GM23338 (cell line): ENCODE data around the gene AGAP3. TPM values are rescaled to one million over a fixed set of nuclear protein-coding genes. Genes with fewer than 3 reads are reported as not detected.

Experiments
- polyA plus RNA-seq: library from polyadenylated mRNA; unstranded; fragments of >200 nt; fragmentation: Nextera tagmentation; extraction: Ambion mirVana; gene quantifications from 2 replicates; pipeline ENCODE4 v1.2.1, GENCODE V29; 2016
- total RNA-seq: library from RNA; depleted of rRNA; stranded (reverse); fragments of >200 nt; shearing (Covaris generic); gene quantifications from 2 replicates; pipeline ENCODE4 v1.2.3, GENCODE V29; 2014; rRNA removed

Gene AGAP3
- total and polyA plus RNA-seq, 2 experiments from 2014 or later: 24.0 to 39.2 TPM

Other genes with a start within 250 kb of the AGAP3 start
- 0.47 TPM in 1 of 2 replicates, not detected in the other for gene AOC1, start 234.0 kb upstream of the AGAP3 start, total RNA-seq
- gene AOC1, start 234.0 kb upstream of the AGAP3 start, polyA plus RNA-seq: not detected in 2 replicates
- 11.3 and 14.7 TPM in 2 replicates for gene KCNH2, start 108.2 kb upstream of the AGAP3 start, total RNA-seq
- 2.6 and 2.9 TPM in 2 replicates for gene KCNH2, start 108.2 kb upstream of the AGAP3 start, polyA plus RNA-seq
- 6.1 and 13.3 TPM in 2 replicates for gene NOS3, start 95.5 kb upstream of the AGAP3 start, total RNA-seq
- 2.6 and 3.1 TPM in 2 replicates for gene NOS3, start 95.5 kb upstream of the AGAP3 start, polyA plus RNA-seq
- 1.2 and 2.2 TPM in 2 replicates for gene ATG9B, start 62.0 kb upstream of the AGAP3 start, total RNA-seq
- gene ATG9B, start 62.0 kb upstream of the AGAP3 start, polyA plus RNA-seq: 3.2 and 3.4 TPM in 2 replicates
- gene ABCB8, start 58.0 kb upstream of the AGAP3 start, total RNA-seq: 27.1 and 41.1 TPM in 2 replicates
- gene ABCB8, start 58.0 kb upstream of the AGAP3 start, polyA plus RNA-seq: 11.4 and 13.1 TPM in 2 replicates
- gene ASIC3, start 37.9 kb upstream of the AGAP3 start, total RNA-seq: 0.54 and 0.90 TPM in 2 replicates
- 0.87 and 1.4 TPM in 2 replicates for gene ASIC3, start 37.9 kb upstream of the AGAP3 start, polyA plus RNA-seq
- gene CDK5, start 28.6 kb upstream of the AGAP3 start, total RNA-seq: 17.4 and 19.8 TPM in 2 replicates
- 27.1 TPM in 2 replicates for gene CDK5, start 28.6 kb upstream of the AGAP3 start, polyA plus RNA-seq
- gene SLC4A2, start 26.9 kb upstream of the AGAP3 start, total RNA-seq: 90.4 and 106 TPM in 2 replicates
- gene SLC4A2, start 26.9 kb upstream of the AGAP3 start, polyA plus RNA-seq: 64.8 and 75.5 TPM in 2 replicates
- gene FASTK, start 5.7 kb upstream of the AGAP3 start, total RNA-seq: 42.5 and 57.4 TPM in 2 replicates
- gene FASTK, start 5.7 kb upstream of the AGAP3 start, polyA plus RNA-seq: 36.4 and 37.4 TPM in 2 replicates
- 37.1 and 61.1 TPM in 2 replicates for gene TMUB1, start 3.0 kb upstream of the AGAP3 start, total RNA-seq
- 47.6 and 59.6 TPM in 2 replicates for gene TMUB1, start 3.0 kb upstream of the AGAP3 start, polyA plus RNA-seq
- 0.24 and 1.8 TPM in 2 replicates for gene GBX1, start 81.2 kb downstream of the AGAP3 start, total RNA-seq
- not detected in 2 replicates for gene GBX1, start 81.2 kb downstream of the AGAP3 start, polyA plus RNA-seq
- gene ASB10, start 100.8 kb downstream of the AGAP3 start, total RNA-seq: not detected in 2 replicates
- gene ASB10, start 100.8 kb downstream of the AGAP3 start, polyA plus RNA-seq: not detected in 2 replicates
- gene H2BK1, start 124.0 kb downstream of the AGAP3 start, total RNA-seq: not detected in 2 replicates
- not detected in 2 replicates for gene H2BK1, start 124.0 kb downstream of the AGAP3 start, polyA plus RNA-seq
- 47.9 and 58.7 TPM in 2 replicates for gene ABCF2, start 140.7 kb downstream of the AGAP3 start, total RNA-seq
- 17.8 and 18.7 TPM in 2 replicates for gene ABCF2, start 140.7 kb downstream of the AGAP3 start, polyA plus RNA-seq
- 24.9 and 26.1 TPM in 2 replicates for gene CHPF2, start 146.0 kb downstream of the AGAP3 start, total RNA-seq
- 4.8 and 5.4 TPM in 2 replicates for gene CHPF2, start 146.0 kb downstream of the AGAP3 start, polyA plus RNA-seq
- gene SMARCD3, start 162.2 kb downstream of the AGAP3 start, total RNA-seq: 2.2 and 3.3 TPM in 2 replicates
- gene SMARCD3, start 162.2 kb downstream of the AGAP3 start, polyA plus RNA-seq: 2.7 and 4.0 TPM in 2 replicates